Neural cell (in vitro differentiated cells): ENCODE data around the gene LRRC8D.

Experiments
- CTCF ChIP-seq: fragments of 450-650 bp; IDR thresholded peaks from 2 replicates; pipeline ENCODE4 v1.5.1; 2014; ENCODE audit warnings: antibody characterized with exemption, mild to moderate bottlenecking, moderate library complexity; ENCODE audit not compliant: poor library complexity, severe bottlenecking
- EP300 ChIP-seq: fragments of 450-650 bp; conservative IDR thresholded peaks from 2 replicates; pipeline ENCODE4 v1.6.1; 2014; ENCODE audit warnings: antibody characterized with exemption, mild to moderate bottlenecking, moderate library complexity; ENCODE audit not compliant: poor library complexity, severe bottlenecking
- EZH2 ChIP-seq: fragments of 200-600, 300-800 bp; shearing (Covaris generic), sonication (generic); IDR thresholded peaks from 2 replicates; pipeline ENCODE4 v1.6.1; 2014; ENCODE audit warnings: antibody characterized with exemption, low read length, borderline replicate concordance, mild to moderate bottlenecking; ENCODE audit not compliant: insufficient read depth, poor library complexity, severe bottlenecking
- MXI1 ChIP-seq: fragments of 450-650 bp; conservative IDR thresholded peaks from 2 replicates; pipeline ENCODE4 v1.6.1; 2014; ENCODE audit warnings: antibody characterized with exemption, mild to moderate bottlenecking; ENCODE audit not compliant: poor library complexity, severe bottlenecking
- POLR2AphosphoS5 ChIP-seq: IDR thresholded peaks from 2 replicates; pipeline ENCODE4 v1.6.1; 2012
- RAD21 ChIP-seq: fragments of 450-650 bp; conservative IDR thresholded peaks from 2 replicates; pipeline ENCODE4 v1.6.1; 2014; ENCODE audit warnings: antibody characterized with exemption, mild to moderate bottlenecking, moderate library complexity
- REST ChIP-seq: IDR thresholded peaks from 2 replicates; pipeline ENCODE4 v1.6.1; 2012; ENCODE audit warnings: borderline replicate concordance
- SMC3 ChIP-seq: fragments of 450-650 bp; conservative IDR thresholded peaks from 2 replicates; pipeline ENCODE4 v1.6.1; 2014; ENCODE audit warnings: antibody characterized with exemption, mild to moderate bottlenecking, moderate library complexity; ENCODE audit not compliant: poor library complexity
- TAF1 ChIP-seq: IDR thresholded peaks from 2 replicates; pipeline ENCODE4 v1.6.1; 2012; ENCODE audit warnings: low read depth

GRCh38 chr1:89966656-89967055 is 145.8 kb downstream of the LRRC8D start:
- TF ChIP-seq REST (no peak), EZH2 (no peak), CTCF (no peak), RAD21 (no peak), SMC3 (no peak), MXI1 (no peak), POLR2AphosphoS5 (no peak), EP300 (no peak), TAF1 (no peak)
